Vein endothelial cell (primary cell): ENCODE measurements around the gene FAM3C. TPM values are rescaled to one million over a fixed set of nuclear protein-coding genes. Genes with fewer than 3 reads are reported as not detected.

Experiments
- total RNA-seq: library from RNA; depleted of rRNA; stranded (reverse); fragments of >200 nt; gene quantifications from 2 replicates; pipeline ENCODE4 v1.2.3, GENCODE V29; 2012

Gene FAM3C, protein sequence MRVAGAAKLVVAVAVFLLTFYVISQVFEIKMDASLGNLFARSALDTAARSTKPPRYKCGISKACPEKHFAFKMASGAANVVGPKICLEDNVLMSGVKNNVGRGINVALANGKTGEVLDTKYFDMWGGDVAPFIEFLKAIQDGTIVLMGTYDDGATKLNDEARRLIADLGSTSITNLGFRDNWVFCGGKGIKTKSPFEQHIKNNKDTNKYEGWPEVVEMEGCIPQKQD
- 35.9 and 47.8 TPM in 2 replicates for total RNA-seq

DNA sequence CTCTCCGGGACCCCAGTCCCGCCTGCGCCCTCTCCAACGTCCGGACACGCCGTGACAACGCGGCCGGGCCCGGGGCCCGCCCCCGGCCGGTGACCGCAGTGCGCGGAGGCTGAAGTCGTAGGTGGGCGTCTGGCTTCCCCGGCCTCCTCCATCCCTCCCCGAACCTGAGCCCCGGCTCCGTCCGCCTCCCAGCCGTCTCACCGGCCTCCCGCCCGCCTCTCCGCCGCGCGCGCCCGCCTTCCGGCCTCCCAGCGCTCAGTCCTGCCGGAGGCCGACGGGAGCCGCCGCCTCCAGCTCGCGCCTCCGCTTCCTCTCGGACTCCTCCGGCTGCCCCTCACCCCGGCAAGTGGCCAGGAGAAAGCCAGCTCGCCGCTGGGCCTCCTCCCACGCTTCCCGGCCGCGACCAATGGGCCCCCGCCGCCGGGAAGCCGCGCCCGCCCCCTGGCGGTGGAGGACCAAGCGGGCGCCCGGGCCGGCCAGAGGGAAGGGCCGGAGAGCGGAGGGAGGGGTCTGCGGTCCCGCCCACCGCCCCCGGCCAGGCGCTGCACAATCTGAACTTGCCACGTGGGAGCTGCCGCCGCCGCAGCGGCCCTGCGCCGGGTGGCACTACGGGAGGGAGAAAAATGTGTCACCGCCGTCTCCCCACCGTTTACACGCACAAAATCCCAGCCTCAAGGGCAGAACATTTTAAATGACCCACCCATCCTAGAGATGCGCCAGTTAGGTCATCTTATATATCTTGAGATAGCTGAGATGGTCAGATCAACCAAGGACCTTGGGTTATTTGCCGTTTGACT is at the start of gene FAM3C:
Gene FAM3C (minus strand): TSS at position 348 of the 797 bp plus-strand sequence. CDS start 13,339 bp downstream, outside the sequence.

GRCh38 chr7:121328508-121329190 is 67.5 kb downstream of the FAM3C start, which contains the start of gene WNT16:
Gene WNT16 (plus strand): TSS chr7:121329000. CDS start chr7:121329293, 293 bp downstream.

Other genes starting within 250 kb of the FAM3C start
- gene WNT16, start 67.3 kb downstream of the FAM3C start, total RNA-seq, result not detected in 2 replicates